Hepatocyte (in vitro differentiated cells): Measurements from ENCODE around the gene CNTN4. TPM values are rescaled to one million over a fixed set of nuclear protein-coding genes. Genes with fewer than 3 reads are reported as not detected.

Experiments
- DNase-seq: peaks from one replicate; pipeline ENCODE4 v3.0.0-alpha.2; 2016; ENCODE audit warnings: low spot score
- H2AFZ ChIP-seq: fragments of 200-600 bp; sonication (generic); 2 replicates; pipeline ENCODE4 v1.6.0; 2016; ENCODE audit warnings: antibody characterized with exemption, mild to moderate bottlenecking
- H3K27ac ChIP-seq: fragments of 200-600 bp; sonication (generic); 2 replicates; pipeline ENCODE4 v1.5.1; 2016; ENCODE audit warnings: mild to moderate bottlenecking
- H3K27me3 ChIP-seq: fragments of 200-600 bp; sonication (generic); 2 replicates; pipeline ENCODE4 v1.6.1; 2016
- H3K36me3 ChIP-seq: fragments of 200-600 bp; sonication (generic); replicated peaks from 2 replicates; pipeline ENCODE4 v1.5.1; 2016; ENCODE audit warnings: low read depth; ENCODE audit not compliant: insufficient read depth
- H3K4me1 ChIP-seq: fragments of 200-600 bp; sonication (generic); 2 replicates; pipeline ENCODE4 v1.5.1; 2016; ENCODE audit warnings: mild to moderate bottlenecking, moderate library complexity; ENCODE audit not compliant: insufficient read depth
- H3K4me2 ChIP-seq: fragments of 200-600 bp; sonication (generic); 2 replicates; pipeline ENCODE4 v1.6.0; 2016
- H3K4me3 ChIP-seq: fragments of 200-600 bp; sonication (generic); 2 replicates; pipeline ENCODE4 v1.5.1; 2016; ENCODE audit warnings: mild to moderate bottlenecking
- H3K79me2 ChIP-seq: fragments of 200-600 bp; sonication (generic); 2 replicates; pipeline ENCODE4 v1.6.0; 2017; ENCODE audit warnings: mild to moderate bottlenecking
- H3K9me2 ChIP-seq: fragments of 200-600 bp; sonication (generic); replicated peaks from 2 replicates; pipeline ENCODE4 v1.6.0; 2017; ENCODE audit warnings: mild to moderate bottlenecking; ENCODE audit not compliant: insufficient read depth
- H3K9me3 ChIP-seq: fragments of 200-600 bp; sonication (generic); 2 replicates; pipeline ENCODE4 v1.5.1; 2016; ENCODE audit warnings: low read depth, mild to moderate bottlenecking
- H4K20me1 ChIP-seq: fragments of 200-600 bp; sonication (generic); 2 replicates; pipeline ENCODE4 v1.6.0; 2016; ENCODE audit warnings: mild to moderate bottlenecking; ENCODE audit not compliant: insufficient read depth, poor library complexity, severe bottlenecking
- CTCF ChIP-seq: fragments of 200-600 bp; sonication (generic); IDR thresholded peaks from 2 replicates; pipeline ENCODE4 v1.5.1; 2016; ENCODE audit warnings: antibody characterized with exemption, mild to moderate bottlenecking; ENCODE audit not compliant: poor library complexity
- EZH2 ChIP-seq: fragments of 200-600 bp; sonication (generic); IDR thresholded peaks from 2 replicates; pipeline ENCODE4 v1.6.1; 2016; ENCODE audit warnings: antibody characterized with exemption, mild to moderate bottlenecking, borderline replicate concordance
- EZH2phosphoT487 ChIP-seq: fragments of 200-600 bp; sonication (generic); IDR thresholded peaks from one replicate; pipeline ENCODE4 v1.6.1; 2018; ENCODE audit warnings: antibody characterized with exemption, mild to moderate bottlenecking, low read depth, moderate library complexity; ENCODE audit not compliant: unreplicated experiment, severe bottlenecking
- WGBS: methylation state at CpG from one replicate; pipeline ENCODE4 v1.1.6; 2016; ENCODE audit warnings: low lambda C conversion rate; ENCODE audit errors: missing lambda C conversion rate; 5-methylcytosine and 5-hydroxymethylcytosine counted together
- polyA plus RNA-seq: library from polyadenylated mRNA; unstranded; fragments of >200 nt; fragmentation: Nextera tagmentation; extraction: Ambion mirVana; gene quantifications from 2 replicates; pipeline ENCODE4 v1.2.1, GENCODE V29; 2016
- total RNA-seq: library from RNA; depleted of rRNA; stranded (reverse); fragments of >200 nt; gene quantifications from 2 replicates; pipeline ENCODE4 v1.2.3, GENCODE V29; 2014

The CNTN4 gene
- total and polyA plus RNA-seq, 2 experiments from 2014 or later: 17.6 to 30.3 TPM

GRCh38 chr3:2995195-2995594, 896.5 kb downstream of the CNTN4 start:
- no peaks in the 10 kb centered on the region for H3K27me3 ChIP-seq
- no peak for TF ChIP-seq CTCF
- no peak for TF ChIP-seq EZH2
- TF ChIP-seq EZH2phosphoT487: no peak
- H3K4me1 ChIP-seq: peaks cover 9% of the 10 kb centered on the region
- H3K4me2 ChIP-seq: no peak overlapping the region
- no peaks in the 10 kb centered on the region for H3K9me3 ChIP-seq
- no peak overlapping the region for H3K27ac ChIP-seq
- no peaks in the 10 kb centered on the region for H3K36me3 ChIP-seq
- WGBS: 93% methylated on average over 5 of the region's 5 CpGs
- H2AFZ ChIP-seq: no peak overlapping the region
- no peaks in the 10 kb centered on the region for H4K20me1 ChIP-seq
- H3K9me2 ChIP-seq: no peaks in the 10 kb centered on the region
- no peak overlapping the region for H3K4me3 ChIP-seq
- no peak for DNase-seq
- no peaks in the 10 kb centered on the region for H3K79me2 ChIP-seq

- Histone ChIP-seq H3K36me3 (no peaks in the 10 kb centered on the region), H3K79me2 (no peaks in the 10 kb centered on the region), H2AFZ (no peak overlapping the region), H3K9me2 (no peaks in the 10 kb centered on the region), H3K9me3 (no peaks in the 10 kb centered on the region), H3K27ac (no peak overlapping the region), H3K4me1 (no peaks in the 10 kb centered on the region), H3K27me3 (no peaks in the 10 kb centered on the region), H3K4me2 (no peak overlapping the region), H4K20me1 (no peaks in the 10 kb centered on the region), H3K4me3 (no peak overlapping the region)
- TF ChIP-seq EZH2 (no peak), EZH2phosphoT487 (no peak), CTCF (no peak)
- no peak for DNase-seq
- 82% methylated on average over 7 of the region's 7 CpGs for WGBS
These were observed 906.6 kb downstream of the CNTN4 start for GRCh38 chr3:3005146-3005744.

GRCh38 chr3:3013317-3014052, 914.8 kb downstream of the CNTN4 start:
- no peak overlapping the region for H3K27ac ChIP-seq
- no peaks in the 10 kb centered on the region for H3K36me3 ChIP-seq
- no peak overlapping the region for H2AFZ ChIP-seq
- no peak overlapping the region for H3K4me3 ChIP-seq
- no peak for DNase-seq
- no peak for TF ChIP-seq EZH2phosphoT487
- TF ChIP-seq CTCF: no peak
- TF ChIP-seq EZH2: no peak
- no peaks in the 10 kb centered on the region for H3K27me3 ChIP-seq
- 82% methylated on average over 4 of the region's 4 CpGs for WGBS
- H3K9me3 ChIP-seq: no peaks in the 10 kb centered on the region
- no peaks in the 10 kb centered on the region for H4K20me1 ChIP-seq
- peaks cover 6% of the 10 kb centered on the region for H3K4me1 ChIP-seq
- H3K79me2 ChIP-seq: no peaks in the 10 kb centered on the region
- H3K4me2 ChIP-seq: no peak overlapping the region
- no peaks in the 10 kb centered on the region for H3K9me2 ChIP-seq
